ENCODE measurements around the gene MTMR6. TPM values are rescaled to one million over a fixed set of nuclear protein-coding genes. Genes with fewer than 3 reads are reported as not detected.
A peak's percentile ranks its signal among the peaks of the same experiment; 100 is the strongest.

Gene MTMR6
- total and polyA plus RNA-seq, 8 donors, result 3.2 to 11.2 (median 7.9) TPM

- H3K27ac ChIP-seq, result no peak overlapping the region
- FAIRE-seq, result peak; percentile 23
- intact Hi-C loops (cut with DNase I), result no loop called here
- DNase-seq, result no peak
- no peak for ATAC-seq
- H3K9me3 ChIP-seq, result no peaks in the 10 kb centered on the region
- no peaks in the 10 kb centered on the region for H3K27me3 ChIP-seq
- 0% methylated on average over 1 of the region's 1 CpG for WGBS, 2 donors
- no peaks in the 10 kb centered on the region for H3K36me3 ChIP-seq
- H3K4me3 ChIP-seq, result no peak overlapping the region
- TF ChIP-seq CTCF (IDR thresholded peaks at IDR 0.05), result no peak
- no peaks in the 10 kb centered on the region for H3K4me1 ChIP-seq
These were observed 46.3 kb downstream of the MTMR6 start for GRCh38 chr13:25241007-25241406.

GRCh38 chr13:25237083-25237482, 50.2 kb downstream of the MTMR6 start:
- no peak for FAIRE-seq
- no peak overlapping the region for H3K4me3 ChIP-seq
- no peaks in the 10 kb centered on the region for H3K4me1 ChIP-seq
- H3K9me3 ChIP-seq, result no peaks in the 10 kb centered on the region
- no peak for ATAC-seq
- no peaks in the 10 kb centered on the region for H3K36me3 ChIP-seq
- intact Hi-C loops (cut with DNase I), result no loop called here
- no peak overlapping the region for H3K27ac ChIP-seq
- WGBS, 2 donors, result 43 to 57% methylated on average over 2 of the region's 2 CpGs
- no peak for DNase-seq
- no peaks in the 10 kb centered on the region for H3K27me3 ChIP-seq
- no peak for TF ChIP-seq CTCF (IDR thresholded peaks at IDR 0.05)

GRCh38 chr13:25233861-25234260, 53.4 kb downstream of the MTMR6 start:
- intact Hi-C loops (cut with DNase I), result no loop called here
- no peak overlapping the region for H3K27ac ChIP-seq
- FAIRE-seq (no peak), ATAC-seq (no peak), DNase-seq (no peak)
- no peaks in the 10 kb centered on the region for H3K4me1 ChIP-seq
- no peak for TF ChIP-seq CTCF (IDR thresholded peaks at IDR 0.05)
- H3K27me3 ChIP-seq, result no peaks in the 10 kb centered on the region
- WGBS, 2 donors, result 92 to 96% methylated on average over 1 of the region's 1 CpG
- H3K4me3 ChIP-seq, result no peak overlapping the region
- no peaks in the 10 kb centered on the region for H3K36me3 ChIP-seq
- H3K9me3 ChIP-seq, result no peaks in the 10 kb centered on the region

GRCh38 chr13:25232937-25233515, 54.3 kb downstream of the MTMR6 start:
- intact Hi-C loops (cut with DNase I), result no loop called here
- H3K9me3 ChIP-seq, result no peaks in the 10 kb centered on the region
- WGBS, 2 donors, result 5 to 13% methylated on average over 2 of the region's 2 CpGs
- ATAC-seq (peak; percentile 82 to 95 (median 92)), DNase-seq (no peak), FAIRE-seq (no peak)
- peak; percentile 17 to 58 (median 46) for TF ChIP-seq CTCF (IDR thresholded peaks at IDR 0.05)
- no peaks in the 10 kb centered on the region for H3K4me1 ChIP-seq
- H3K4me3 ChIP-seq, result no peak overlapping the region
- no peaks in the 10 kb centered on the region for H3K27me3 ChIP-seq
- H3K36me3 ChIP-seq, result no peaks in the 10 kb centered on the region
- no peak overlapping the region for H3K27ac ChIP-seq

GRCh38 chr13:25231517-25231916, 55.8 kb downstream of the MTMR6 start:
- WGBS, 2 donors, result 36 to 48% methylated on average over 5 of the region's 5 CpGs
- FAIRE-seq (no peak), DNase-seq (no peak), ATAC-seq (no peak)
- Histone ChIP-seq H3K27ac (no peak overlapping the region), H3K4me1 (no peaks in the 10 kb centered on the region), H3K9me3 (no peaks in the 10 kb centered on the region), H3K27me3 (no peaks in the 10 kb centered on the region), H3K36me3 (no peaks in the 10 kb centered on the region), H3K4me3 (no peak overlapping the region)
- no peak for TF ChIP-seq CTCF (IDR thresholded peaks at IDR 0.05)
- intact Hi-C loops (cut with DNase I), result no loop called here
